Measurements from ENCODE around the gene PCDHB13.

DNA sequence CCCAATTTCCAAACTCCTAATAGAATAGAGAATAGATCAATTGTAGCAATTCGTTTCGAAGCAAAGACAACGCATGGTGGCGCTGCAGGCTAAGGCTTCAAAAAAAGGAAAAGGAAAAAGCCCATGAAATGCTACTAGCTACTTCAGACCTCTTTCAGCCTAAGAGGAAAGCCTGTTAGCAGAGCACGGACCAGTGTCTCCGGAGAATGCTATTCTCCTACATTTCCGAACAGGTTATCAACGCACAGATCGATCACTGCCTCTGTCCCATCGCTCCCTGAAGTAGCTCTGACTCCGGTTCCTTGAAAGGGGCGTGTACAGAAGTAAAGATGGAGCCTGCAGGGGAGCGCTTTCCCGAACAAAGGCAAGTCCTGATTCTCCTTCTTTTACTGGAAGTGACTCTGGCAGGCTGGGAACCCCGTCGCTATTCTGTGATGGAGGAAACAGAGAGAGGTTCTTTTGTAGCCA lies 31.6 kb downstream of the PCDHB13 start, which contains the start of gene PCDHB15:
- TF ChIP-seq, protein P1, sequence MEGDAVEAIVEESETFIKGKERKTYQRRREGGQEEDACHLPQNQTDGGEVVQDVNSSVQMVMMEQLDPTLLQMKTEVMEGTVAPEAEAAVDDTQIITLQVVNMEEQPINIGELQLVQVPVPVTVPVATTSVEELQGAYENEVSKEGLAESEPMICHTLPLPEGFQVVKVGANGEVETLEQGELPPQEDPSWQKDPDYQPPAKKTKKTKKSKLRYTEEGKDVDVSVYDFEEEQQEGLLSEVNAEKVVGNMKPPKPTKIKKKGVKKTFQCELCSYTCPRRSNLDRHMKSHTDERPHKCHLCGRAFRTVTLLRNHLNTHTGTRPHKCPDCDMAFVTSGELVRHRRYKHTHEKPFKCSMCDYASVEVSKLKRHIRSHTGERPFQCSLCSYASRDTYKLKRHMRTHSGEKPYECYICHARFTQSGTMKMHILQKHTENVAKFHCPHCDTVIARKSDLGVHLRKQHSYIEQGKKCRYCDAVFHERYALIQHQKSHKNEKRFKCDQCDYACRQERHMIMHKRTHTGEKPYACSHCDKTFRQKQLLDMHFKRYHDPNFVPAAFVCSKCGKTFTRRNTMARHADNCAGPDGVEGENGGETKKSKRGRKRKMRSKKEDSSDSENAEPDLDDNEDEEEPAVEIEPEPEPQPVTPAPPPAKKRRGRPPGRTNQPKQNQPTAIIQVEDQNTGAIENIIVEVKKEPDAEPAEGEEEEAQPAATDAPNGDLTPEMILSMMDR (IDR thresholded peaks at IDR 0.05) = no peak
- no peak for TF ChIP-seq POLR2A (IDR thresholded peaks at IDR 0.05)
